ENCODE results near the gene SPINK9. TPM values are rescaled to one million over a fixed set of nuclear protein-coding genes. Genes with fewer than 3 reads are reported as not detected.

Gene SPINK9
- polyA plus RNA-seq, 3 donors: not detected

GRCh38 chr5:148372166-148372725 lies 36.9 kb downstream of the SPINK9 start:
- no CpG with 5 or more reads among the region's 2 CpGs for WGBS (ENCODE audit: insufficient coverage)
- Mint-ChIP-seq H3K4me3 (no peak overlapping the region), H3K4me1 (peaks cover 13% of the 10 kb centered on the region), H3K36me3 (no peaks in the 10 kb centered on the region), H3K27ac (peak overlapping the region in 2 of 7 donors; percentile 48 to 55), H3K9me3 (peaks cover 0 to 4% (median 3%) of the 10 kb centered on the region in 7 donors), H3K27me3 (ENCODE audit: low read depth in 3 of 3) (no peaks in the 10 kb centered on the region)
- Histone ChIP-seq H3K79me2 (ENCODE audit: insufficient read depth, low read length) (no peaks in the 10 kb centered on the region), H3K4me2 (replicated peaks; ENCODE audit: extremely low read depth, low read length, poor library complexity, severe bottlenecking) (no peak overlapping the region), H3K9ac (ENCODE audit: insufficient read depth, low read length, poor library complexity, severe bottlenecking) (no peak overlapping the region), H3K27me3 (ENCODE audit: control insufficient read depth in 2 of 2, insufficient read depth in 2 of 2, low read length in 2 of 2) (no peaks in the 10 kb centered on the region), H3K4me1 (ENCODE audit: control insufficient read depth in 1 of 2, insufficient read depth in 2 of 2, low read length in 2 of 2) (peaks cover 4 to 7% of the 10 kb centered on the region in 2 donors), H3K4me3 (replicated peaks in 1 of 3; ENCODE audit: low read depth in 2 of 3, low read length in 3 of 3) (no peak overlapping the region), H3K9me3 (replicated peaks in 1 of 2; ENCODE audit: control insufficient read depth in 1 of 2, insufficient read depth in 1 of 2, low read length in 2 of 2) (peaks cover 0 to 6% of the 10 kb centered on the region in 2 donors), H4K20me1 (ENCODE audit: insufficient read depth, low read length) (no peaks in the 10 kb centered on the region), H3K36me3 (replicated peaks in 1 of 2; ENCODE audit: control insufficient read depth in 1 of 2, insufficient read depth in 2 of 2, low read length in 2 of 2) (no peaks in the 10 kb centered on the region), H2AFZ (ENCODE audit: insufficient read depth, low read depth, low read length, poor library complexity, severe bottlenecking) (no peak overlapping the region), H3K27ac (ENCODE audit: low read depth in 1 of 2, low read length in 2 of 2) (no peak overlapping the region)
- intact Hi-C loops (cut with micrococcal nuclease): loop anchor here in 1 of 2 donors (10.0 kb wide), 1 partner anchor 197 kb away; no protein-coding TSS in a partner anchor
- no peak for TF ChIP-seq CTCF (IDR thresholded peaks at IDR 0.05)
- peak; percentile 35 to 55 (median 48) for DNase-seq

GRCh38 chr5:148372893-148373292 lies 37.5 kb downstream of the SPINK9 start:
- H3K27ac Mint-ChIP-seq: peak overlapping the region in 1 of 7 donors; percentile 55
- H3K79me2 ChIP-seq (ENCODE audit: insufficient read depth, low read length): no peaks in the 10 kb centered on the region
- H3K4me1 Mint-ChIP-seq: peaks cover 13% of the 10 kb centered on the region
- peaks cover 0 to 4% (median 2%) of the 10 kb centered on the region in 7 donors for H3K9me3 Mint-ChIP-seq
- no peak overlapping the region for H2AFZ ChIP-seq (ENCODE audit: insufficient read depth, low read depth, low read length, poor library complexity, severe bottlenecking)
- peaks cover 0 to 4% of the 10 kb centered on the region in 2 donors for H3K36me3 Mint-ChIP-seq
- DNase-seq: no peak
- no peak overlapping the region for H3K9ac ChIP-seq (ENCODE audit: insufficient read depth, low read length, poor library complexity, severe bottlenecking)
- no peaks in the 10 kb centered on the region for H3K27me3 Mint-ChIP-seq (ENCODE audit: low read depth in 3 of 3)
- TF ChIP-seq CTCF (IDR thresholded peaks at IDR 0.05): no peak
- intact Hi-C loops (cut with micrococcal nuclease): loop anchor here in 1 of 2 donors (10.0 kb wide), 1 partner anchor 198 kb away; no protein-coding TSS in a partner anchor
- H4K20me1 ChIP-seq (ENCODE audit: insufficient read depth, low read length): no peaks in the 10 kb centered on the region
- no peak overlapping the region for H3K4me2 ChIP-seq (replicated peaks; ENCODE audit: extremely low read depth, low read length, poor library complexity, severe bottlenecking)
- H3K27me3 ChIP-seq (ENCODE audit: control insufficient read depth in 2 of 2, insufficient read depth in 2 of 2, low read length in 2 of 2): no peaks in the 10 kb centered on the region
- peaks cover 4 to 7% of the 10 kb centered on the region in 2 donors for H3K4me1 ChIP-seq (ENCODE audit: control insufficient read depth in 1 of 2, insufficient read depth in 2 of 2, low read length in 2 of 2)
- H3K27ac ChIP-seq (ENCODE audit: low read depth in 1 of 2, low read length in 2 of 2): no peak overlapping the region
- H3K4me3 Mint-ChIP-seq: no peak overlapping the region
- H3K4me3 ChIP-seq (replicated peaks in 1 of 3; ENCODE audit: low read depth in 2 of 3, low read length in 3 of 3): no peak overlapping the region
- H3K9me3 ChIP-seq (replicated peaks in 1 of 2; ENCODE audit: control insufficient read depth in 1 of 2, insufficient read depth in 1 of 2, low read length in 2 of 2): peaks cover 0 to 7% of the 10 kb centered on the region in 2 donors
- H3K36me3 ChIP-seq (replicated peaks in 1 of 2; ENCODE audit: control insufficient read depth in 1 of 2, insufficient read depth in 2 of 2, low read length in 2 of 2): no peaks in the 10 kb centered on the region

Data from CD14-positive monocyte (primary cell).